HEK293 (cell line): ENCODE data around the gene HINFP.

Experiments
- CTCF ChIA-PET: fragments of 350-600 bp; formaldehyde crosslinking; extraction: SDS; loops from one replicate; lab custom pipeline; 2021; ENCODE audit warnings: antibody characterized with exemption; lab: Yijun Ruan, JAX
- POLR2A ChIA-PET: fragments of 300-600 bp; formaldehyde crosslinking; extraction: SDS; loops from one replicate; lab custom pipeline; 2020; ENCODE audit warnings: antibody characterized with exemption, inconsistent platforms; lab: Yijun Ruan, JAX
- H3K27ac ChIP-seq: fragments of 200-500 bp; sonication (Bioruptor generic); 2 replicates; pipeline ENCODE4 v1.5.1; 2014; ENCODE audit warnings: low read depth, low read length, control low read depth, inconsistent platforms; ENCODE audit errors: extremely low read depth
- H3K36me3 ChIP-seq, 2 experiments: fragments of 200-500 bp in 1 of 2; sonication (Bioruptor generic) in 1 of 2; 1 replicate in 1 of 2; 2 replicates in 1 of 2; pipeline ENCODE4 v1.5.1; 2014 to 2017; ENCODE audit warnings: inconsistent platforms in 2 of 2, low read length in 2 of 2; ENCODE audit not compliant: control insufficient read depth in 2 of 2, insufficient read depth in 1 of 2
- H3K4me1 ChIP-seq: fragments of 200-500 bp; sonication (Bioruptor generic); 2 replicates; pipeline ENCODE4 v1.5.1; 2014; ENCODE audit warnings: mild to moderate bottlenecking, low read length, inconsistent platforms; ENCODE audit not compliant: control insufficient read depth, insufficient read depth
- H3K4me3 ChIP-seq: 2 replicates; pipeline ENCODE4 v1.5.1; 2011; ENCODE audit warnings: low read depth, mild to moderate bottlenecking, control low read depth, low read length, moderate library complexity
- H3K9me3 ChIP-seq: fragments of 200-500 bp; sonication (Bioruptor generic); 2 replicates; pipeline ENCODE4 v1.5.1; 2014; ENCODE audit warnings: low read depth, low read length, inconsistent platforms; ENCODE audit not compliant: control insufficient read depth, insufficient read depth
- FEZF1 ChIP-seq: fragments of 450-650 bp; formaldehyde crosslinking; IDR thresholded peaks from 2 replicates; pipeline ENCODE4 v1.5.1; 2016; ENCODE audit warnings: missing biosample characterization, missing genetic modification characterization
- HOXD13 ChIP-seq: sonication (generic); formaldehyde crosslinking; IDR thresholded peaks from 2 replicates; pipeline ENCODE4 v1.8.0; 2022; ENCODE audit warnings: missing genetic modification reagents, borderline replicate concordance
- KLF10 ChIP-seq: fragments of 450-650 bp; IDR thresholded peaks from 2 replicates; pipeline ENCODE4 v1.5.1; 2018; ENCODE audit warnings: missing biosample characterization, mild to moderate bottlenecking, missing genetic modification characterization
- REPIN1 ChIP-seq: fragments of 450-650 bp; formaldehyde crosslinking; IDR thresholded peaks from 2 replicates; pipeline ENCODE4 v1.5.1; 2017; ENCODE audit warnings: missing biosample characterization, missing genetic modification characterization, low read depth
- SALL2 ChIP-seq: fragments of 450-650 bp; formaldehyde crosslinking; IDR thresholded peaks from 2 replicates; pipeline ENCODE4 v1.5.0; 2017; ENCODE audit warnings: missing biosample characterization, mild to moderate bottlenecking, missing genetic modification characterization, borderline replicate concordance
- SP7 ChIP-seq: fragments of 450-650 bp; formaldehyde crosslinking; IDR thresholded peaks from 2 replicates; pipeline ENCODE4 v1.5.1; 2016; ENCODE audit warnings: missing biosample characterization, missing genetic modification characterization
- TCF7L2 ChIP-seq: IDR thresholded peaks from 2 replicates; pipeline ENCODE4 v1.6.1; 2011; ENCODE audit warnings: low read depth, mild to moderate bottlenecking, inconsistent platforms, low read length, moderate library complexity, borderline replicate concordance
- ZNF132 ChIP-seq: fragments of 450-650 bp; formaldehyde crosslinking; IDR thresholded peaks from 2 replicates; pipeline ENCODE4 v1.5.1; 2017; ENCODE audit warnings: missing biosample characterization, missing genetic modification characterization, borderline replicate concordance
- ZNF140 ChIP-seq: fragments of 450-650 bp; formaldehyde crosslinking; IDR thresholded peaks from 2 replicates; pipeline ENCODE4 v1.5.1; 2016; ENCODE audit warnings: missing biosample characterization, missing genetic modification characterization
- ZNF146 ChIP-seq: fragments of 450-650 bp; formaldehyde crosslinking; IDR thresholded peaks from 2 replicates; pipeline ENCODE4 v1.5.1; 2016; ENCODE audit warnings: missing biosample characterization, missing genetic modification characterization
- ZNF155 ChIP-seq: fragments of 450-650 bp; formaldehyde crosslinking; IDR thresholded peaks from 2 replicates; pipeline ENCODE4 v1.5.1; 2016; ENCODE audit warnings: missing biosample characterization, missing genetic modification characterization
- ZNF239 ChIP-seq: fragments of 450-650 bp; formaldehyde crosslinking; IDR thresholded peaks from 2 replicates; pipeline ENCODE4 v1.5.1; 2016; ENCODE audit warnings: missing biosample characterization, missing genetic modification characterization
- ZNF266 ChIP-seq: fragments of 450-650 bp; formaldehyde crosslinking; IDR thresholded peaks from 2 replicates; pipeline ENCODE4 v1.5.1; 2016; ENCODE audit warnings: missing biosample characterization, missing genetic modification characterization, low read depth
- ZNF302 ChIP-seq: fragments of 450-650 bp; formaldehyde crosslinking; IDR thresholded peaks from 2 replicates; pipeline ENCODE4 v1.5.1; 2016; ENCODE audit warnings: missing biosample characterization, missing genetic modification characterization, low read depth
- ZNF366 ChIP-seq: fragments of 450-650 bp; formaldehyde crosslinking; conservative IDR thresholded peaks from 2 replicates; pipeline ENCODE4 v1.5.1; 2016; ENCODE audit warnings: missing biosample characterization, missing genetic modification characterization
- ZNF48 ChIP-seq: fragments of 450-650 bp; formaldehyde crosslinking; IDR thresholded peaks from 2 replicates; pipeline ENCODE4 v1.5.1; 2016; ENCODE audit warnings: missing biosample characterization, missing genetic modification characterization
- ZNF544 ChIP-seq: fragments of 450-650 bp; formaldehyde crosslinking; IDR thresholded peaks from 2 replicates; pipeline ENCODE4 v1.5.0; 2017; ENCODE audit warnings: missing biosample characterization, missing genetic modification characterization
- ZNF610 ChIP-seq: fragments of 450-650 bp; formaldehyde crosslinking; IDR thresholded peaks from 2 replicates; pipeline ENCODE4 v1.5.1; 2016; ENCODE audit warnings: missing biosample characterization, missing genetic modification characterization, borderline replicate concordance
- ZNF629 ChIP-seq: fragments of 450-650 bp; formaldehyde crosslinking; IDR thresholded peaks from 2 replicates; pipeline ENCODE4 v1.5.1; 2017; ENCODE audit warnings: missing biosample characterization, missing genetic modification characterization
- ZNF791 ChIP-seq: fragments of 450-650 bp; formaldehyde crosslinking; IDR thresholded peaks from 2 replicates; pipeline ENCODE4 v1.5.1; 2016; ENCODE audit warnings: missing biosample characterization, missing genetic modification characterization
- ZNF792 ChIP-seq: fragments of 450-650 bp; formaldehyde crosslinking; IDR thresholded peaks from 2 replicates; pipeline ENCODE4 v1.5.1; 2016; ENCODE audit warnings: missing biosample characterization, missing genetic modification characterization
- ZNF843 ChIP-seq: fragments of 450-650 bp; formaldehyde crosslinking; IDR thresholded peaks from 2 replicates; pipeline ENCODE4 v1.5.1; 2016; ENCODE audit warnings: missing biosample characterization, missing genetic modification characterization
- TF ChIP-seq, protein P1 (sequence below): fragments of 450-650 bp; formaldehyde crosslinking; IDR thresholded peaks from 2 replicates; pipeline ENCODE4 v1.5.0; 2017; ENCODE audit warnings: missing biosample characterization, missing genetic modification characterization, borderline replicate concordance
- TF ChIP-seq, protein P2 (sequence below): fragments of 450-650 bp; formaldehyde crosslinking; IDR thresholded peaks from 2 replicates; pipeline ENCODE4 v1.5.1; 2016; ENCODE audit warnings: missing biosample characterization, missing genetic modification characterization
- TF ChIP-seq, protein P3 (sequence below): fragments of 450-650 bp; formaldehyde crosslinking; IDR thresholded peaks from 2 replicates; pipeline ENCODE4 v1.5.1; 2016; ENCODE audit warnings: missing biosample characterization, missing genetic modification characterization, borderline replicate concordance
- TF ChIP-seq, protein P4 (sequence below): fragments of 450-650 bp; formaldehyde crosslinking; IDR thresholded peaks from 2 replicates; pipeline ENCODE4 v1.5.1; 2016; ENCODE audit warnings: missing biosample characterization, missing genetic modification characterization

Gene HINFP

DNA sequence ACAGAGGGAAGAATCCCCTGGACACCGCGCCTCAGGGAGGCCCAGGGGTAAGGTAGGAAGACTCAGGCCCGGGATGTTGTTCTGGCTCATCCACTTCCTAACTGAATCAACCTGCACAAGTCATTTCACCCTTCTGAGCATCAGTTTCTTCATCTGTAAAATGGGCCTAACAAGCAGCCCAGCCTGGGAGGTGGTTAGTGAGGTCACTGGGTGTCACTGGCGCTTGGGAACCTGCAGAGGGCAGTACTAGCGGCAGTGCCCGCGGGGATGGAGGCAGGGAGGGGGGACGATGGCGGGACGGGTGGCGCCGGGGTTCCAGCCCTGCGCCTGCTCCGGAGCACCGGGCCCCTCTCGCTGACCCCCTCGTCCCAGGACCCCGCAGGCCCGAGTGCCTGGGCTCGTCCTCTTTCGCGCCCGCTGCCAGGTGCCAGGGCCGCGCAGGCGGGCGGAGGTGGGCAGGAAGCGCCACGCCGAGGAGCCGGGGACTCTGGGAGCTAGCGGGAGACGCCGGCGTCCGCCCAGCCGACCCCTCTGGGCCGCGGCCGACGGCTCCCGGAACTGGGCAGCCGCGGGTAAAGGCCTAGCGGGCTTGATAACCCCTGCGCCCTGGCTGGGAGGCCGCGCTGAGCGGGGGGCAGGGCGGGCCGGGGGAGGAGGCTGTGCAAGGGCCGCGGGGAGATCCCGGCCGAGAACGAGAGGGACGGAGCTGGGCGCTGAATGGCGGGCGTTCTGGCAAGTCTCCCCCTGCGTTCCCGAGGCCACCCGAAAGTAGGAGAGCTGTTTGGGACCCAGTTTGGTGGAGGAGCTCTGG lies 47.3 kb downstream of the HINFP start, which contains the start of gene NLRX1:
TSS of gene NLRX1 (plus strand) at position 255 of the 811 bp plus-strand sequence. CDS start 2,679 bp downstream, outside the sequence.
- CTCF ChIA-PET = interaction anchor here (0.6 to 2.0 kb wide), 15 partner anchors 9 to 170 kb away, joined by 3 to 11 read pairs (median 4); no protein-coding TSS in a partner anchor
- Histone ChIP-seq H3K4me1 (no peaks in the 10 kb centered on the region), H3K27ac (peak within 1 kb of the TSS; percentile 82), H3K36me3 (peaks cover 0 to 4% of the 10 kb centered on the region in 2 experiments; a peak in 1 of 3 replicates), H3K9me3 (no peaks in the 10 kb centered on the region), H3K4me3 (peak within 1 kb of the TSS; percentile 83)
- POLR2A ChIA-PET = interaction anchor here (0.7 to 1.6 kb wide), 12 partner anchors 9 to 207 kb away, joined by 3 to 9 read pairs (median 4); partner anchors contain the start of genes ABCG4 and HINFP
- no peak for TF ChIP-seq FEZF1 (tag by site-specific recombination)
- no peak for TF ChIP-seq ZNF792 (tag by site-specific recombination)
- TF ChIP-seq SALL2 (tag by site-specific recombination) = no peak
- TF ChIP-seq, protein P1, sequence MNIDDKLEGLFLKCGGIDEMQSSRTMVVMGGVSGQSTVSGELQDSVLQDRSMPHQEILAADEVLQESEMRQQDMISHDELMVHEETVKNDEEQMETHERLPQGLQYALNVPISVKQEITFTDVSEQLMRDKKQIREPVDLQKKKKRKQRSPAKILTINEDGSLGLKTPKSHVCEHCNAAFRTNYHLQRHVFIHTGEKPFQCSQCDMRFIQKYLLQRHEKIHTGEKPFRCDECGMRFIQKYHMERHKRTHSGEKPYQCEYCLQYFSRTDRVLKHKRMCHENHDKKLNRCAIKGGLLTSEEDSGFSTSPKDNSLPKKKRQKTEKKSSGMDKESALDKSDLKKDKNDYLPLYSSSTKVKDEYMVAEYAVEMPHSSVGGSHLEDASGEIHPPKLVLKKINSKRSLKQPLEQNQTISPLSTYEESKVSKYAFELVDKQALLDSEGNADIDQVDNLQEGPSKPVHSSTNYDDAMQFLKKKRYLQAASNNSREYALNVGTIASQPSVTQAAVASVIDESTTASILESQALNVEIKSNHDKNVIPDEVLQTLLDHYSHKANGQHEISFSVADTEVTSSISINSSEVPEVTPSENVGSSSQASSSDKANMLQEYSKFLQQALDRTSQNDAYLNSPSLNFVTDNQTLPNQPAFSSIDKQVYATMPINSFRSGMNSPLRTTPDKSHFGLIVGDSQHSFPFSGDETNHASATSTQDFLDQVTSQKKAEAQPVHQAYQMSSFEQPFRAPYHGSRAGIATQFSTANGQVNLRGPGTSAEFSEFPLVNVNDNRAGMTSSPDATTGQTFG (tag by site-specific recombination) = no peak
- no peak for TF ChIP-seq REPIN1 (tag by site-specific recombination)
- 0 out of 2 replicates have a peak, but pooled peaks have one; percentile 34 for TF ChIP-seq KLF10 (tag by site-specific recombination)
- TF ChIP-seq SP7 (tag by site-specific recombination) = peak; percentile 84
- TF ChIP-seq ZNF146 = no peak
- no peak for TF ChIP-seq ZNF843 (tag by site-specific recombination)
- no peak for TF ChIP-seq ZNF48
- TF ChIP-seq ZNF266 (tag by site-specific recombination) = no peak
- TF ChIP-seq ZNF791 (tag by site-specific recombination) = no peak
- TF ChIP-seq, protein P2, sequence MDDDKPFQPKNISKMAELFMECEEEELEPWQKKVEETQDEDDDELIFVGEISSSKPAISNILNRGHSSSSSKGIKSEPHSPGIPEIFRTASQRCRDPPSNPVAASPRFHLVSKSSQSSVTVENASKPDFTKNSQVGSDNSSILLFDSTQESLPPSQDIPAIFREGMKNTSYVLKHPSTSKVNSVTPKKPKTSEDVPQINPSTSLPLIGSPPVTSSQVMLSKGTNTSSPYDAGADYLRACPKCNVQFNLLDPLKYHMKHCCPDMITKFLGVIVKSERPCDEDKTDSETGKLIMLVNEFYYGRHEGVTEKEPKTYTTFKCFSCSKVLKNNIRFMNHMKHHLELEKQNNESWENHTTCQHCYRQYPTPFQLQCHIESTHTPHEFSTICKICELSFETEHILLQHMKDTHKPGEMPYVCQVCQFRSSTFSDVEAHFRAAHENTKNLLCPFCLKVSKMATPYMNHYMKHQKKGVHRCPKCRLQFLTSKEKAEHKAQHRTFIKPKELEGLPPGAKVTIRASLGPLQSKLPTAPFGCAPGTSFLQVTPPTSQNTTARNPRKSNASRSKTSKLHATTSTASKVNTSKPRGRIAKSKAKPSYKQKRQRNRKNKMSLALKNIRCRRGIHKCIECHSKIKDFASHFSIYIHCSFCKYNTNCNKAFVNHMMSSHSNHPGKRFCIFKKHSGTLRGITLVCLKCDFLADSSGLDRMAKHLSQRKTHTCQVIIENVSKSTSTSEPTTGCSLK (tag by site-specific recombination) = no peak
- TF ChIP-seq ZNF302 = no peak
- TF ChIP-seq ZNF140 = no peak
- TF ChIP-seq, protein P3, sequence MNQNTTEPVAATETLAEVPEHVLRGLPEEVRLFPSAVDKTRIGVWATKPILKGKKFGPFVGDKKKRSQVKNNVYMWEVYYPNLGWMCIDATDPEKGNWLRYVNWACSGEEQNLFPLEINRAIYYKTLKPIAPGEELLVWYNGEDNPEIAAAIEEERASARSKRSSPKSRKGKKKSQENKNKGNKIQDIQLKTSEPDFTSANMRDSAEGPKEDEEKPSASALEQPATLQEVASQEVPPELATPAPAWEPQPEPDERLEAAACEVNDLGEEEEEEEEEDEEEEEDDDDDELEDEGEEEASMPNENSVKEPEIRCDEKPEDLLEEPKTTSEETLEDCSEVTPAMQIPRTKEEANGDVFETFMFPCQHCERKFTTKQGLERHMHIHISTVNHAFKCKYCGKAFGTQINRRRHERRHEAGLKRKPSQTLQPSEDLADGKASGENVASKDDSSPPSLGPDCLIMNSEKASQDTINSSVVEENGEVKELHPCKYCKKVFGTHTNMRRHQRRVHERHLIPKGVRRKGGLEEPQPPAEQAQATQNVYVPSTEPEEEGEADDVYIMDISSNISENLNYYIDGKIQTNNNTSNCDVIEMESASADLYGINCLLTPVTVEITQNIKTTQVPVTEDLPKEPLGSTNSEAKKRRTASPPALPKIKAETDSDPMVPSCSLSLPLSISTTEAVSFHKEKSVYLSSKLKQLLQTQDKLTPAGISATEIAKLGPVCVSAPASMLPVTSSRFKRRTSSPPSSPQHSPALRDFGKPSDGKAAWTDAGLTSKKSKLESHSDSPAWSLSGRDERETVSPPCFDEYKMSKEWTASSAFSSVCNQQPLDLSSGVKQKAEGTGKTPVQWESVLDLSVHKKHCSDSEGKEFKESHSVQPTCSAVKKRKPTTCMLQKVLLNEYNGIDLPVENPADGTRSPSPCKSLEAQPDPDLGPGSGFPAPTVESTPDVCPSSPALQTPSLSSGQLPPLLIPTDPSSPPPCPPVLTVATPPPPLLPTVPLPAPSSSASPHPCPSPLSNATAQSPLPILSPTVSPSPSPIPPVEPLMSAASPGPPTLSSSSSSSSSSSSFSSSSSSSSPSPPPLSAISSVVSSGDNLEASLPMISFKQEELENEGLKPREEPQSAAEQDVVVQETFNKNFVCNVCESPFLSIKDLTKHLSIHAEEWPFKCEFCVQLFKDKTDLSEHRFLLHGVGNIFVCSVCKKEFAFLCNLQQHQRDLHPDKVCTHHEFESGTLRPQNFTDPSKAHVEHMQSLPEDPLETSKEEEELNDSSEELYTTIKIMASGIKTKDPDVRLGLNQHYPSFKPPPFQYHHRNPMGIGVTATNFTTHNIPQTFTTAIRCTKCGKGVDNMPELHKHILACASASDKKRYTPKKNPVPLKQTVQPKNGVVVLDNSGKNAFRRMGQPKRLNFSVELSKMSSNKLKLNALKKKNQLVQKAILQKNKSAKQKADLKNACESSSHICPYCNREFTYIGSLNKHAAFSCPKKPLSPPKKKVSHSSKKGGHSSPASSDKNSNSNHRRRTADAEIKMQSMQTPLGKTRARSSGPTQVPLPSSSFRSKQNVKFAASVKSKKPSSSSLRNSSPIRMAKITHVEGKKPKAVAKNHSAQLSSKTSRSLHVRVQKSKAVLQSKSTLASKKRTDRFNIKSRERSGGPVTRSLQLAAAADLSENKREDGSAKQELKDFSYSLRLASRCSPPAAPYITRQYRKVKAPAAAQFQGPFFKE = no peak
- no peak for TF ChIP-seq ZNF610 (tag by site-specific recombination)
- no peak; the same call in 1 of the 2 replicates for TF ChIP-seq ZNF239 (tag by site-specific recombination)
- TF ChIP-seq ZNF132 = no peak
- peak; percentile 80 for TF ChIP-seq ZNF629 (tag by site-specific recombination)
- TF ChIP-seq ZNF544 (tag by site-specific recombination) = no peak
- TF ChIP-seq TCF7L2 = no peak
- TF ChIP-seq, protein P4, sequence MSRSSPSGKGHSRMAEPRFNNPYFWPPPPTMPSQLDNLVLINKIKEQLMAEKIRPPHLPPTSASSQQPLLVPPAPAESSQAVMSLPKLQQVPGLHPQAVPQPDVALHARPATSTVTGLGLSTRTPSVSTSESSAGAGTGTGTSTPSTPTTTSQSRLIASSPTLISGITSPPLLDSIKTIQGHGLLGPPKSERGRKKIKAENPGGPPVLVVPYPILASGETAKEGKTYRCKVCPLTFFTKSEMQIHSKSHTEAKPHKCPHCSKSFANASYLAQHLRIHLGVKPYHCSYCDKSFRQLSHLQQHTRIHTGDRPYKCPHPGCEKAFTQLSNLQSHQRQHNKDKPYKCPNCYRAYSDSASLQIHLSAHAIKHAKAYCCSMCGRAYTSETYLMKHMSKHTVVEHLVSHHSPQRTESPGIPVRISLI = no peak
- TF ChIP-seq ZNF366 (tag by site-specific recombination) = no peak
- TF ChIP-seq HOXD13 (CRISPR knock-in tag) = no peak
- no peak for TF ChIP-seq ZNF155
